Measurements from ENCODE around the gene CACNA2D3. TPM values are rescaled to one million over a fixed set of nuclear protein-coding genes. Genes with fewer than 3 reads are reported as not detected.

The CACNA2D3 gene
- polyA plus RNA-seq, 1 donor (not counting 4 experiments of a cell fraction or from before 2014, with no cell fraction given): 0.08 TPM

DNA sequence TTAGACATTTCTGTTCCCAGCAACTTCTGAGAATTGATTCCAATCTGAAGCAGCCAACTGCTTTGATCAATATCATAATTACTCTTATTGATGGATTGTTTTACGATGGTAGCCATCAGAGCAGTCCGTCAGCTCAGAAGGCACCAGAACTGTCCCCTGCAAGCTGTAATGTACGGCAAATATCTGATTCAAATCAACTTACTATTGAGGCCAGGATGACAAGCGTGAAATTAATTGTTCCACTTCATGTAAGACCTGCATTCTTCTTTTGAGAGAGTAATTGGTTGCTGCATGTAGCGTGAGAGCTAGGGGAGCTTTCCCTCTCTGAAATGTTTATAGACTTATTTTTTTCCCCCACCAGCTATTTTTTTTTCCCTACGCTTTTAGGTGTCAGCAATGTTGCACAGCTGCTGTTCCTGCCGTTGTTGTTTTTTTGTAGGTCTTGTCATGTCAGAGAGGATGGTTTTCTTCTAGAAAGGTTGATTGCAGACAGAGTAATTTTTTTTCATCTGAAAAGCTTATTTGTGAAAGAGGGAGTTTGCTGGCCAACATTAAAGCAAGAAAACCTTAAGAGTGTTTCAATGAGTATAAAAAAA is 134.9 kb downstream of the CACNA2D3 start:
- dilution Hi-C loops (cut with MboI; ENCODE audit: extremely low pct_ligation_motif_present, low sequenced_read_pairs): no loop called here
- no peak overlapping the region for H3K4me3 ChIP-seq (ENCODE audit: control insufficient read depth in 2 of 3, extremely low read depth in 1 of 3, insufficient read depth in 2 of 3, low read depth in 1 of 3, low read length in 3 of 3)
- H3K9me1 ChIP-seq (ENCODE audit: control insufficient read depth, extremely low read depth, insufficient read depth, low read length): no peaks in the 10 kb centered on the region
- TF ChIP-seq EZH2 (IDR thresholded peaks at IDR 0.05; ENCODE audit: low read length) (no peak), CTCF (optimal IDR thresholded peaks at IDR 0.05 in 1 of 3, IDR thresholded peaks at IDR 0.05 in 1 of 3, conservative IDR thresholded peaks at IDR 0.05 in 1 of 3; ENCODE audit: extremely low read depth in 1 of 3, insufficient read depth in 2 of 3, low read length in 3 of 3) (no peak)
- no peak overlapping the region for H3K9ac ChIP-seq (ENCODE audit: control insufficient read depth, extremely low read depth, insufficient read depth, low read length)
- H3K4me1 ChIP-seq (ENCODE audit: control insufficient read depth, extremely low read depth, insufficient read depth, low read length): no peaks in the 10 kb centered on the region
- no peak overlapping the region for H3K4me2 ChIP-seq (ENCODE audit: control insufficient read depth, extremely low read depth, insufficient read depth, low read depth, low read length)
- DNase-seq (ENCODE audit: low read depth, low spot score) (no peak), FAIRE-seq (no peak)
- H3K9me3 ChIP-seq (ENCODE audit: control insufficient read depth, low read depth, low read length): no peaks in the 10 kb centered on the region
- H3K79me2 ChIP-seq (ENCODE audit: control insufficient read depth, insufficient read depth, low read length): no peaks in the 10 kb centered on the region
- no peak overlapping the region for H3K27ac ChIP-seq (ENCODE audit: control insufficient read depth, insufficient read depth, low read length)
- no peak overlapping the region for H2AFZ ChIP-seq (ENCODE audit: control insufficient read depth, low read length)
- H3K36me3 ChIP-seq (ENCODE audit: control insufficient read depth in 2 of 2, extremely low read depth in 1 of 2, insufficient read depth in 2 of 2, low read length in 2 of 2): no peaks in the 10 kb centered on the region
- H3K27me3 ChIP-seq (ENCODE audit: control insufficient read depth, extremely low read depth, insufficient read depth, low read length): no peaks in the 10 kb centered on the region
- no peaks in the 10 kb centered on the region for H4K20me1 ChIP-seq (ENCODE audit: control insufficient read depth, extremely low read depth, insufficient read depth, low read length)

DNA sequence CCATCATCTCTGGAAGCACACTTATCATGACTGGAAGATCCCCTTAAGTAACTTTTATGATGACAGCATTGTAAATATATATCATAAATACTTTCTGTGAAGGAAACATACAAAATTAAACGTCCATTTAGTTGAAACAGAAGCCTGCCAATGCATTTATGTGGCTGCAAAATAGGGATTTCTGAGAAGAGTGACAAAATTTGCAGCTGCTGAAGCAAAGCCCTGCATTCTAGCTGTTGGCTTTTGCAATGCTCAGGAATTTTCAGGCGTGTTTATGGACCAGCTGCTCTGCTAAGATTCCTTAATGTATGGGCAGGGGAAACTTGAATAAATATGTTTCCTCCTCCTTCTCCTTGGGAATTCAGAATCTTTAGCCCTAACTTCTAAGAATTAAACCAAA is 137.3 kb downstream of the CACNA2D3 start:
- dilution Hi-C loops (cut with MboI; ENCODE audit: extremely low pct_ligation_motif_present, low sequenced_read_pairs): no loop called here
- Histone ChIP-seq H3K4me1 (ENCODE audit: control insufficient read depth, extremely low read depth, insufficient read depth, low read length) (no peaks in the 10 kb centered on the region), H3K27ac (ENCODE audit: control insufficient read depth, insufficient read depth, low read length) (no peak overlapping the region), H3K9me3 (ENCODE audit: control insufficient read depth, low read depth, low read length) (no peaks in the 10 kb centered on the region), H3K4me3 (ENCODE audit: control insufficient read depth in 2 of 3, extremely low read depth in 1 of 3, insufficient read depth in 2 of 3, low read depth in 1 of 3, low read length in 3 of 3) (no peak overlapping the region), H3K27me3 (ENCODE audit: control insufficient read depth, extremely low read depth, insufficient read depth, low read length) (no peaks in the 10 kb centered on the region), H3K9ac (ENCODE audit: control insufficient read depth, extremely low read depth, insufficient read depth, low read length) (no peak overlapping the region), H3K4me2 (ENCODE audit: control insufficient read depth, extremely low read depth, insufficient read depth, low read depth, low read length) (no peak overlapping the region), H3K79me2 (ENCODE audit: control insufficient read depth, insufficient read depth, low read length) (no peaks in the 10 kb centered on the region), H3K9me1 (ENCODE audit: control insufficient read depth, extremely low read depth, insufficient read depth, low read length) (no peaks in the 10 kb centered on the region), H3K36me3 (ENCODE audit: control insufficient read depth in 2 of 2, extremely low read depth in 1 of 2, insufficient read depth in 2 of 2, low read length in 2 of 2) (no peaks in the 10 kb centered on the region), H4K20me1 (ENCODE audit: control insufficient read depth, extremely low read depth, insufficient read depth, low read length) (no peaks in the 10 kb centered on the region), H2AFZ (ENCODE audit: control insufficient read depth, low read length) (no peak overlapping the region)
- FAIRE-seq (no peak), DNase-seq (ENCODE audit: low read depth, low spot score) (no peak)
- TF ChIP-seq EZH2 (IDR thresholded peaks at IDR 0.05; ENCODE audit: low read length): no peak
- no peak for TF ChIP-seq CTCF (optimal IDR thresholded peaks at IDR 0.05 in 1 of 3, IDR thresholded peaks at IDR 0.05 in 1 of 3, conservative IDR thresholded peaks at IDR 0.05 in 1 of 3; ENCODE audit: extremely low read depth in 1 of 3, insufficient read depth in 2 of 3, low read length in 3 of 3)
